Gastroesophageal sphincter (tissue), 4 donors: ENCODE results near the gene GIMAP8. TPM values are rescaled to one million over a fixed set of nuclear protein-coding genes. Genes with fewer than 3 reads are reported as not detected.
"Not testable (repeated sequence)": the region's sequence is repeated elsewhere in the genome, so short reads cannot be mapped to it uniquely, and the experiment has no call there.

Source experiments
- ATAC-seq: fragments of 150-250 bp; one replicate; pipeline ENCODE4 v1.9.1; 2016; ENCODE audit warnings: mild to moderate bottlenecking, moderate library complexity
- H3K27ac ChIP-seq, 4 donors: fragments of 200-600 bp; sonication (generic) in 3 of 4; 1 replicate in 3 of 4; 2 replicates in 1 of 4; pipeline ENCODE4 v1.5.1; 2016 to 2019
- H3K27me3 ChIP-seq: fragments of 200-600 bp; sonication (generic); one replicate; pipeline ENCODE4 v1.5.1; 2019
- H3K36me3 ChIP-seq, 2 donors: fragments of 200-600 bp; sonication (generic); one replicate each; pipeline ENCODE4 v1.5.1; 2019; ENCODE audit warnings: control low read depth in 1 of 2
- H3K4me1 ChIP-seq, 3 donors: fragments of 200-600 bp; sonication (generic); 1 replicate in 2 of 3; 2 replicates in 1 of 3; pipeline ENCODE4 v1.5.1; 2016 to 2019; ENCODE audit warnings: control low read depth in 2 of 3
- H3K4me3 ChIP-seq, 2 donors: fragments of 200-600 bp; sonication (generic); one replicate each; pipeline ENCODE4 v1.5.1; 2019; ENCODE audit warnings: mild to moderate bottlenecking in 1 of 2, moderate library complexity in 1 of 2
- H3K9me3 ChIP-seq, 3 donors: fragments of 200-600 bp; sonication (generic); one replicate each; pipeline ENCODE4 v1.5.1; 2017 to 2019; ENCODE audit warnings: control low read depth in 2 of 3
- CTCF ChIP-seq, 4 experiments: fragments of 200-600 bp in 2 of 4; fragments of 450-650 bp in 2 of 4; sonication (generic) in 1 of 4; IDR thresholded peaks; one replicate each; pipeline ENCODE4 v1.5.1; 2017 to 2019; ENCODE audit warnings: antibody characterized with exemption in 4 of 4, mild to moderate bottlenecking in 2 of 4, moderate library complexity in 2 of 4
- EP300 ChIP-seq: sonication (generic); formaldehyde crosslinking; IDR thresholded peaks from one replicate; pipeline ENCODE4 v1.6.1; 2017; ENCODE audit warnings: antibody characterized with exemption, mild to moderate bottlenecking
- POLR2A ChIP-seq, 2 donors: fragments of 450-650 bp; IDR thresholded peaks; one replicate each; pipeline ENCODE4 v1.6.1; 2017; ENCODE audit warnings: antibody characterized with exemption in 2 of 2, mild to moderate bottlenecking in 2 of 2, moderate library complexity in 1 of 2
- POLR2AphosphoS5 ChIP-seq: sonication (generic); formaldehyde crosslinking; IDR thresholded peaks from one replicate; pipeline ENCODE4 v1.6.1; 2017; ENCODE audit warnings: antibody characterized with exemption
- WGBS, 2 donors: methylation state at CpG; one replicate each; pipeline ENCODE4 v1.1.5; 2018; ENCODE audit warnings: low coverage in 1 of 2; 5-methylcytosine and 5-hydroxymethylcytosine counted together
- total RNA-seq, 4 donors: library from RNA; depleted of rRNA; stranded (reverse); fragments of >200 nt; gene quantifications; one replicate each; pipeline ENCODE4 v1.1.0, GENCODE V29; 2016

The GIMAP8 gene
- total RNA-seq, 4 donors from 2014 or later: 6.1 to 19.1 (median 12.5) TPM

DNA sequence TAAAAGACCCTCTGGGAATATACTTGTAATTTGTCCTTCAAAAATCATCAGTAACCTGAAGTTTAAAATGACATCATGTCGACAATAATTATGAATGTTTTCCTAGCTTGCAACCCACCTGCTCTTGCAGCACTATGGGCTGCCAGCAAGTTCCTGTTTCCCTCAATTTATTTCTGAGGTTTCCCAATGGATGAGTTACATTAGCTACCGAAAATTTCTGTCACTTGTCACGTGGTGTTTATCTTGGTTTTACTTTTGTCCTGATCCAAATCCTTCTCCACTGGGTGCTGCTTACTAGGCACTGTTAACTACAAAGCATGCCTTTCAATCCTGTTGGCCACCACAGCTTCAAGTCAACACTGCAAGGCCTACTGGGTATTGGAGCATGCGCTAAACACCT, 31.5 kb downstream of the GIMAP8 start:
- H3K27ac ChIP-seq: peak overlapping the region in 3 of 4 donors; percentile 24 to 57 (median 39)
- 66 to 83% methylated on average over 4 of the region's 4 CpGs for WGBS, 2 donors
- H3K4me3 ChIP-seq: no peak overlapping the region
- peaks cover 0 to 4% (median 0%) of the 10 kb centered on the region in 3 donors for H3K4me1 ChIP-seq
- peaks cover 0 to 13% of the 10 kb centered on the region in 2 donors for H3K36me3 ChIP-seq
- no peaks in the 10 kb centered on the region for H3K27me3 ChIP-seq
- no peak for ATAC-seq
- no peak for TF ChIP-seq POLR2A (IDR thresholded peaks at IDR 0.05)
- TF ChIP-seq EP300: no peak
- TF ChIP-seq CTCF (IDR thresholded peaks at IDR 0.05): no peak
- TF ChIP-seq POLR2AphosphoS5: no peak
- H3K9me3 ChIP-seq: no peaks in the 10 kb centered on the region

DNA sequence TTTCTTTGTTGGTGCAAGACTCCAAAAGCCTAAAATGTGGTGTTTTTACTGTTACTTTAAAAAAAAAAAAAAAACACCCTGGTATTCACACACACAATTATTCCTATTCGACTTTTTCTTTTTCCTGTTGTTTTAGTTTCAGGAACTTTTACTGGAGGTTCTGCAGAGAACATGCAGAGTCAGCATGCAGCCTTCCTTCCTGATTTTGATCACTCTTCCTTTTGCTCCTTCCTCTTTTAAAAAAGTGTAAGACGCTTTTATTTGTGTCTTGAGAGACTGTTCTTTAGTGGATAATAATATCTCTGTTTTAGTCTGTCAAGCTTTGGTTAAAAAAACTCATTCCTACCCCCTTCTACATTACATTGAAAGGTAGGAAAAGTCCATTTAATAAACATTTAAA, 33.1 kb downstream of the GIMAP8 start:
- H3K4me1 ChIP-seq, H3K36me3 ChIP-seq, H3K4me3 ChIP-seq, H3K9me3 ChIP-seq, H3K27me3 ChIP-seq, ATAC-seq: not testable (repeated sequence)
- H3K27ac ChIP-seq: peak overlapping the region in 3 of 4 donors; percentile 15 to 49 (median 43)
- WGBS, 2 donors: 29 to 46% methylated on average over 2 of the region's 2 CpGs

- peak overlapping the region in 3 of 4 donors; percentile 15 to 49 (median 43) for H3K27ac ChIP-seq
- not testable (repeated sequence) for H3K4me3 ChIP-seq, ATAC-seq, H3K9me3 ChIP-seq, H3K36me3 ChIP-seq, H3K4me1 ChIP-seq, H3K27me3 ChIP-seq
- 32 to 50% methylated on average over 2 to 3 of the region's 3 CpGs for WGBS, 2 donors
- TF ChIP-seq POLR2AphosphoS5: peak; percentile 11
These were observed 33.6 kb downstream of the GIMAP8 start for GRCh38 chr7:150484071-150484470.

DNA sequence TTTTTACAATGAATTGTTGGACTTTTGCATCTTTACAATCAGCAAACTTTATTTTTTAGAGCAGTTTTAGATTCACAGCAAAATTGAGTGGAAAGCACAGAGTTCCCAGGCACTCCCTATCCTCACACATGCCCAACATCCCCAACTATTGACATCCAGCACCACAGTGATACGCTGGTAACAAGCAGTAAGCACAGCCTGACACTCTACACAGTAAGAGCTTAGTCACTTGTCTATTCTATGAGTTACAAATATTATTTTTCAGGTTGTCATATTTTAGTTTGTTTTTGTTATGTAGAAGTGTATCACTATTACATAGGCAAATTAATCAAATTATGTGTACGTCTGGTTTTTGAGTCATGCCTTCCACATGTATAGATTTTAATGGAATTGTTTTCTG, 37.2 kb downstream of the GIMAP8 start:
- TF ChIP-seq EP300: no peak
- no peak for TF ChIP-seq CTCF (IDR thresholded peaks at IDR 0.05)
- 80 to 92% methylated on average over 2 of the region's 2 CpGs for WGBS, 2 donors
- Histone ChIP-seq H3K9me3 (peaks cover 0 to 12% (median 0%) of the 10 kb centered on the region in 3 donors), H3K4me1 (peaks cover 0 to 4% (median 0%) of the 10 kb centered on the region in 3 donors), H3K4me3 (no peak overlapping the region), H3K36me3 (no peaks in the 10 kb centered on the region), H3K27me3 (no peaks in the 10 kb centered on the region), H3K27ac (no peak overlapping the region)
- no peak for ATAC-seq

DNA sequence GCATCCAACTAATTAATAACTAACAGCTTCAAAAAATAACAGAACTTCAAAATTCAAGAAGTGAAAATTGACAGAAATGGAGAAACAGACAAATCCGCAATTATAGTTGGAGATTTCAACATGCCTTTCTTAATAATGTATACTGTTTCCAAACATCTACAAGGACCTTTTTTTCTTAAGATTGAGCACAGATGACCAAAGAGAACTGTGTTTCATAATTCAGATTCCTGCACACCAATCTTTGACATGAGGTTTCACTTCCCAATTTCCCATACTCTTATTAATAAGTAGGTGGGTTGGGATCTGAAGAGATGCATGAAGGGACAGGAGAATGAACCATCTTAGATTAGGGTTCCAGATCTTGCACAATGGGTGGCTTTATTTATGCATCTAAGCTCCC, 39.4 kb downstream of the GIMAP8 start:
- peaks cover 0 to 12% (median 0%) of the 10 kb centered on the region in 3 donors for H3K9me3 ChIP-seq
- 67 to 85% methylated on average over 1 of the region's 1 CpG for WGBS, 2 donors
- ATAC-seq: no peak
- H3K36me3 ChIP-seq: no peaks in the 10 kb centered on the region
- no peak overlapping the region for H3K27ac ChIP-seq
- TF ChIP-seq EP300: no peak
- TF ChIP-seq POLR2A (IDR thresholded peaks at IDR 0.05): no peak
- no peak for TF ChIP-seq CTCF (IDR thresholded peaks at IDR 0.05)
- TF ChIP-seq POLR2AphosphoS5: no peak
- no peak overlapping the region for H3K4me3 ChIP-seq
- H3K4me1 ChIP-seq: no peaks in the 10 kb centered on the region
- no peaks in the 10 kb centered on the region for H3K27me3 ChIP-seq

GRCh38 chr7:150493442-150493841, 43.0 kb downstream of the GIMAP8 start:
- not testable (repeated sequence) for H3K4me1 ChIP-seq

DNA sequence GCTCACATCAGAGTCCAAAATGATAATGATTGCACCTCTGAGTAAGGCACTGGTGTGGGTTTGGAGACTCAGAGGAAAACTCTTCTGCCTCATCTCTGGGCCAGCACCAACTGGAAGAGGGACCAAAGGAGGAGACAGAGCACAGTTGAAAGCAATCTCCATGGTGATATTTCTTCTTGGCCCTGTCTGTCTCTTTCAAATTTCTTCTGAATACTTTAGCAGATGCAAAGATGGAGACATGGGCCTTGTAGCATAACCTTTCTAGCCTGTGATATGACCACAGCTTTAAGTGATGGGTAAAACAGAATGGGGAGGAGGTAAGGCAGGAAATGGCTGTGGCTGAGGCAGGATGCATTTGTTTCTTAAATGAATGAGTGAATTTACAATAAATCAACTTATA, 52.1 kb downstream of the GIMAP8 start:
- Histone ChIP-seq H3K27ac (no peak overlapping the region), H3K9me3 (no peaks in the 10 kb centered on the region), H3K36me3 (no peaks in the 10 kb centered on the region), H3K27me3 (no peaks in the 10 kb centered on the region), H3K4me3 (no peak overlapping the region), H3K4me1 (no peaks in the 10 kb centered on the region)
- no peak for ATAC-seq
- TF ChIP-seq POLR2A (IDR thresholded peaks at IDR 0.05): no peak
- TF ChIP-seq POLR2AphosphoS5: no peak
- TF ChIP-seq CTCF (IDR thresholded peaks at IDR 0.05): no peak
- no peak for TF ChIP-seq EP300

More at GRCh38 chr7:150493442-150493841, 43.0 kb downstream of the GIMAP8 start:
- H3K27ac ChIP-seq, H3K4me3 ChIP-seq, ATAC-seq, H3K36me3 ChIP-seq, H3K27me3 ChIP-seq: not testable (repeated sequence)
- peaks cover 0 to 12% (median 0%) of the 10 kb centered on the region in 3 donors for H3K9me3 ChIP-seq
- no CpG with 5 or more reads among the region's 3 CpGs for WGBS, 2 donors
